ENCODE data around the gene XYLB. TPM values are rescaled to one million over a fixed set of nuclear protein-coding genes. Genes with fewer than 3 reads are reported as not detected.

Gene XYLB
- total RNA-seq, 1 experiment from 2014 or later = 1.5 TPM

DNA sequence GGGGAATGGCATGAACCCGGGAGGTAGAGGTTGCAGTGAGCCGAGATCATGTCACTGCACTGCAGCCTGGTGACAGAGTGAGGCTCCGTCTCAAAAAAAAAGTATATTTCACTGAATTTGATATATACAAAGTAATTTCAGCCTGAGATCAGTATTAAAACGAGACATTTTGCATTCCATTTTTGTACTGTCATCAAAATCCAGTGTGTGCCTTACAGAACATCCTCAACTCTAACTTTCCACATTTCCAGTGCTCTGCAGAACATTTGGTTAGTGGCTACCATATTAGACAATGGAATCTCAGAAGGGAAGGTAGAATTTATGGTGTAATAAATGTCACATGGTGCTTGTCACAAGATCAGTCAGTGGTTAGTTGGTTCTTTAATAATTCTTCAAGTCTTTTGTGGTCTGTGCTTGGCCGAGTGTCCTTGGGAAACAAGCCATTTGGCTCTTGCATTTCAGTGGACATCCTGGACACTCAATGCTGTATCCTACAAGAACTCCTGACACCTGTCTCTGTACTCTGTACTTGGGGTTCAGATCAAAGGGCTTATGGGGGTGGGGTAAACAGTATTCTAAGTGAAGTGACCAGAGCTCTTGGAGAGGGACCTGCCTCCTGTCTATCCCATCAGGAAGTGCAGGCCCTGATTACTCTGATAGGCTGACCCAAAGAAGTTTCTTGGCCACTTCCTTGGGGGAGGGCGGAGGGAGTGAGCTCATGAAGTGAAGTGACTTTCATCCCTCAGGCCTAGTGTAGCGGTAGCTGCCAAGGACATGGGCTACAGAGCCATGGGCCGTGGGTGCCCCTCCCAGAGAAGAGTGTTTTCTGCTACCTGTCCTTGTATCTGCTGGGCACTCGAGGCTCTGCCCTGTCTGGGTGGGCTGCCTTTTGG lies 110.8 kb downstream of the XYLB start:
- no peak overlapping the region for H3K4me3 ChIP-seq (ENCODE audit: insufficient read depth, low read depth, low read length)
- H3K36me3 ChIP-seq (replicated peaks; ENCODE audit: control insufficient read depth, insufficient read depth, low read length) = no peaks in the 10 kb centered on the region
- no peaks in the 10 kb centered on the region for H3K27me3 ChIP-seq (ENCODE audit: control insufficient read depth, insufficient read depth, low read length)
- DNase-seq = peak; percentile 36

DNA sequence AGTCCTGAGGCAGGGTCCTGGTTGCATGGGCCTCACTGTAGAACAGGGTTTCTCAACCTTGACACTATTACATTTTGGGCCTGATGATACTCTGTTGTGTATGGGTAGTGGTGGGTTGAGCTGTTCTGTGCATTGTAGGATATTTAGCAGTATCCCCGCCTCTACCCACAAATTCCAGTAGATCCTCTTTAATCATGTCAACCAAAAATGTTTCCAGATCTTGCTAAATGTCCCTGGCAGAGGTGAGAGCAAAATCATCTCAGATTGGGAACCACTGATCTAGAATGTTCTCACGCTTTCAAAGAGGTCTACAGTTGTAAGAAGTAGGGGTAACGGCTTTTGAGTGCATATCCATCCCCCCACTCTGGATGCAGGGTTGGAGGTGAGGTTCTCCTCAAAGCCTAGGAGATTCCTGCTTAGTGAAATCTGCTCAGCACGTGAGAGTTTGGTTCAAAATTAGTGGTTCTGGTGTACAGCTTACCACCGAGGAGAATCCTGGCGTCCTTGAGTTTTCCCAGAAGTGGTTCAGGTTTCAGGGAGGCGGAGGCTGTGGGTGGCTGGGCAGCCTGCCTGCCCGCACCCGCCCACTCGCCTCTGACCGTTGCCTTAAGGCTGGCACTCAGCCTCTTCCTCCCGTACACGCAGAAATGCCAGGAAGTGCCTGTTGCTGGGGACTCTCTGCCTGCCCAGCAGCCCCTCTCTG lies 112.4 kb downstream of the XYLB start:
- Histone ChIP-seq H3K4me3 (ENCODE audit: insufficient read depth, low read depth, low read length) (no peak overlapping the region), H3K27me3 (ENCODE audit: control insufficient read depth, insufficient read depth, low read length) (no peaks in the 10 kb centered on the region), H3K36me3 (replicated peaks; ENCODE audit: control insufficient read depth, insufficient read depth, low read length) (no peaks in the 10 kb centered on the region)
- DNase-seq = no peak

DNA sequence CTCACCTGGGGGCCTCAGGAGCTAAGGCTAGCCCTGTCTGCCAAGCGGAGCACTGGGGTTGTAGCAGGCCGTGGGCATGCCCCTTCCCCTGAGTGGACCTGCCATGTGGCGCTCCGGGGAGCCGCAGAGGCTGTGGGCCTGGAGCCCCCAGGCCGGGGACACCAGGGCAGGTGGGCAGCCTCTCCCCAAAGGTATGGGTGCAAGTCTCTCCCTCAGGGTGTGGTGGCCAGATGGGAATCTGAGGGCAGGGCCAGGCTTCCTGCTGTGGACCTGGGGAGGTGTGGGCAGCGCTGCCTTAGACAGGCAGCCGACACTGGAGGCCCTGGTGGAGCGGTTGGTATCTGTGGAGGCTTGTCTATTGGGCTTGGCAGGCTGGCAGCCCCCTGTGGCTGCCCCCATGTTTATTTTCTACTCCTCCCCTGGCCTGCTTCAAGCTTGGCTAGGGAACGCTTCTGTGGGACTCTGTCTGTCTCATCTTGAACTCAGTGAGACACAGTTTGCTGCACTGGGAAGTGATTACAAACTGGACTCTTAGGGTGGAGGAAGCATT lies 113.0 kb downstream of the XYLB start:
- peak; percentile 52 for DNase-seq
- H3K27me3 ChIP-seq (ENCODE audit: control insufficient read depth, insufficient read depth, low read length) = no peaks in the 10 kb centered on the region
- no peak overlapping the region for H3K4me3 ChIP-seq (ENCODE audit: insufficient read depth, low read depth, low read length)
- H3K36me3 ChIP-seq (replicated peaks; ENCODE audit: control insufficient read depth, insufficient read depth, low read length) = no peaks in the 10 kb centered on the region

DNA sequence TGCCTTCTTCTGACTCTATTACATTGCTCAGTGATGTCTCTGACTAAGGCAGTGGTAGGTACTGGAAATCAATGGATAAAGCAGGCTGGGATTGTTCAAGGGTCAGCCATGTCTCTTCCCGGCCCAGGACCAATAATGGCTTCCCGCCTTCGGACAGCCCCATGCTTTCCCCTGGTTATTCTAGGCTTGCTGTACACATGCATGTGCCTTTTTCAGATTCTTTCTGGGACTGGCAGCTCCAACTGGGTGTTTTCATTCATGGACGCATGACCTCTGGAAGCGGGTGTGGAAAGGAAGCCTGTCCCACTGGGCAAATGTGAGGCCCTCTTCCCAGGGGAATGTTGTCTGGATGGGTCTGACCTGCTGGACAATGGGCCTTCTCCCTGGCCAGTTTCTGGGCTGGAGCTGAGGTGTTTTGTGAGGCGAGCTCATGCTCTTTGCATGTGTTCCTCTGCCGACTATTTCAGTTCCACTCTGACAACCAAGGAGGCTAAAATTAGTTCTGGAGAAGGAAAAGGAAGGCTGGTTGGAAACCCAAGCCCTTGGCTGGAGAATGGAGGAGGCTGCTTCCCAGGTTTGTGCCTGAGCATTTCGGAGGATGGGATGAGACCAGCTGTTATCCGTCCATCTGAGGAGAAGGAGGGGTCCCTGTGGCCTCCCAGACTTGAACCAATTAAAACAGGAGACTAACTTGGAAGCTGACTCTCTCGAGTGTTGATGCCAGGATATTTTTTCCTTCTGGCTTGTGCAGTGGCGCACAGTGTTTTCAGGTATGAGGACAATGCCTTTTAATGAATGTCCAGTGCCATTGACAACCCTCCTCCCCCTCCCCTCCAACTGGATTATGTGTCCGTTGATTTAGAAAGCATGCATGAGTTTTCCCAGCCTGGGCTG lies 114.0 kb downstream of the XYLB start:
- DNase-seq = no peak
- Histone ChIP-seq H3K4me3 (ENCODE audit: insufficient read depth, low read depth, low read length) (no peak overlapping the region), H3K27me3 (ENCODE audit: control insufficient read depth, insufficient read depth, low read length) (no peaks in the 10 kb centered on the region), H3K36me3 (replicated peaks; ENCODE audit: control insufficient read depth, insufficient read depth, low read length) (no peaks in the 10 kb centered on the region)

Other genes with a start within 250 kb of the XYLB start
- gene ACAA1, start 209.7 kb upstream of the XYLB start, total RNA-seq (2014; rRNA removed; shearing (Covaris generic)) = 12.8 and 15.7 TPM in 2 replicates
- 1.8 and 3.4 TPM in 2 replicates for gene MYD88, start 208.1 kb upstream of the XYLB start, total RNA-seq (2014; rRNA removed; shearing (Covaris generic))
- gene OXSR1, start 181.2 kb upstream of the XYLB start, total RNA-seq (2014; rRNA removed; shearing (Covaris generic)) = 25.5 and 30.9 TPM in 2 replicates
- 0.11 and 0.24 TPM in 2 replicates for gene SLC22A13, start 81.0 kb upstream of the XYLB start, total RNA-seq (2014; rRNA removed; shearing (Covaris generic))
- 0.03 TPM in 1 of 2 replicates, not detected in the other for gene SLC22A14, start 64.5 kb upstream of the XYLB start, total RNA-seq (2014; rRNA removed; shearing (Covaris generic))
- gene ACVR2B, start 107.1 kb downstream of the XYLB start, total RNA-seq (2014; rRNA removed; shearing (Covaris generic)) = 39.0 and 53.1 TPM in 2 replicates
- 3.5 and 5.6 TPM in 2 replicates for gene EXOG, start 149.6 kb downstream of the XYLB start, total RNA-seq (2014; rRNA removed; shearing (Covaris generic))